HL-60/S4 (cell line): ENCODE data around the gene MUC15.
"Not testable (repeated sequence)": the region's sequence is repeated elsewhere in the genome, so short reads cannot be mapped to it uniquely, and the experiment has no call there.

Experiments
- in situ Hi-C: fragments of 300-500 bp; cut with MboI; formaldehyde crosslinking; loops from 2 replicates; pipeline ENCODE4 v1.14.3; 2022; ENCODE audit warnings: low sequenced_read_pairs

MUC15 gene

GRCh38 chr11:26571861-26572654 lies at the start of gene MUC15:
Gene MUC15, minus strand, starts transcription at chr11:26572263. Its CDS starts 5,169 bp downstream, at chr11:26567094.
- in situ Hi-C loops: no loop called here

- in situ Hi-C loops: no loop called here
Observed at GRCh38 chr11:26621132-26621531, 49.1 kb upstream of the MUC15 start.

DNA sequence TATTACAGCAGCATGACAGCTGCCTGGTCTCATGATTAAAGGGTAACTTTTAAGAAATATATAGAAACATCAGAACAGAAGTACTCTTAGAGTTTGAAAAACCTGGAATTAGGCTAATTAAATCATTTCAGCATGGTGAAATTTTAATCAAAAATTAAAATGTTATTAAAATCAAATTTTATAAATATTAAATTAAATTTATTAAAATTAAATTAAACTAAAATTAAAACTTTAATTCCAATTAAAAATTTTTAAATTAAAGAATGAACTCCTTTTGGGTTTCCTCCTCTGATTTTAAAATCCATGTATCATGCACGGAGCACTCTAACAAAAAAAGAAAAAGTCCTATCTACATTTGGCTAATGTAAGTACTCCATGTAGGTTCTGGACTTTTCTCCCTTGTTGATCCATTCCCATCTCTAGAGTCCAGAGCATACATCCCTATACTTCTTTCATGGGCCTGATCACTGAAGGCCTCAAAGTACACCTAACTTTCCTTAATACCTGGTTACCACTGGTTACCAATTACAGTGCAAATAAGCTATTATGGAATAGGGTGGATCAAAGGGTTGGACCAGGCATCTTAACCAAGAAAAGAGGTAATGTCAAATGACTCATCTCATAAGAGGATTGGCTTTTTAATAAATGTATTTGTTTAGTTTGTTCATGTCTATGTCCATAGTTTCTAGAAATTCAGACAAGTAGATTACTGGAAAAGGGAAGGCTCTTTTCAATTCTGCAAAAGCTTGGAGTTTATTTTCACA lies 48.4 kb upstream of the MUC15 start:
- in situ Hi-C loops: no loop called here

- in situ Hi-C loops: no loop called here
Observed at GRCh38 chr11:26618441-26618840, 46.4 kb upstream of the MUC15 start.

DNA sequence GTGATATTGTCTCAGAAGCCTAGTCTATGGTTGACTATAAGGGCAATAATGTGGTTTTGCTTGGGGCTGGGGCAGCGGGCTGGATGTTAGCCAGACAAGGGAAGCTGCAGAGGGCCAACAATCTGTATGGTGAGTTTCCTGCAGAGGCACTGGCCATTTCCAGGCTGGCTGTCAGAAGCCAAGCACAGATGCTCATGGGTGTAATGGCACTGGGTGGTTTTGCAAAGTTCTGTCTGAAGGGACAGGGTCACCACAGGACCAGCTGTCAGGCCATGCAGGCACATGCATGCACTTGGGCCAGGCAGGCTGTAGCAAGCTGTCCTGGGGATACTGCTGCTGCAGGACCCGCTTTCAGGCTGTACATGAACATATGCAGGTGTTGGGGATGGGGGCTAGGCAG lies 41.7 kb upstream of the MUC15 start:
- in situ Hi-C loops: no loop called here

- in situ Hi-C loops: no loop called here
Observed at GRCh38 chr11:26608507-26609146, 36.6 kb upstream of the MUC15 start.

GRCh38 chr11:26607725-26608506 lies 35.9 kb upstream of the MUC15 start:
- in situ Hi-C loops: no loop called here

GRCh38 chr11:26599876-26600434 lies 27.9 kb upstream of the MUC15 start:
- in situ Hi-C loops: no loop called here

GRCh38 chr11:26599425-26599824 lies 27.4 kb upstream of the MUC15 start:
- in situ Hi-C loops: no loop called here

DNA sequence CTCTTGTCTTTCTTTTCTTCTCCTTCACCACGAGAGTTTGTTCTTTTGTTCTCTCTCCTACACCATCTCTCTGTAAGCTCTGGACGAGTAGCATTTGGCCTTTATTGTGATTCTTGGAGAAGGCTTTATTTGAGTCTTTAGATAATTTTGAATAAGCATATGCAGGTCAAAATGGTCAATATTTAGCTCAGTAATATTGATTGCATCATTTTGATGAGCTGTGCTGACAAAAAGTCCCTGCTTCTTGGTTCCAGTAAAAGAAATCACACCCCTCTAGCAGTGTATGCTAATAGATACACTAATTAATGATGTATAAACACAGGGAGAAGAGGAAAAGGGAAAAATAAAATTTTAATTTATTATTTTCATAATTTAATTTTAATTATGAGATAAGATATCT lies 25.8 kb upstream of the MUC15 start:
- in situ Hi-C loops: no loop called here

DNA sequence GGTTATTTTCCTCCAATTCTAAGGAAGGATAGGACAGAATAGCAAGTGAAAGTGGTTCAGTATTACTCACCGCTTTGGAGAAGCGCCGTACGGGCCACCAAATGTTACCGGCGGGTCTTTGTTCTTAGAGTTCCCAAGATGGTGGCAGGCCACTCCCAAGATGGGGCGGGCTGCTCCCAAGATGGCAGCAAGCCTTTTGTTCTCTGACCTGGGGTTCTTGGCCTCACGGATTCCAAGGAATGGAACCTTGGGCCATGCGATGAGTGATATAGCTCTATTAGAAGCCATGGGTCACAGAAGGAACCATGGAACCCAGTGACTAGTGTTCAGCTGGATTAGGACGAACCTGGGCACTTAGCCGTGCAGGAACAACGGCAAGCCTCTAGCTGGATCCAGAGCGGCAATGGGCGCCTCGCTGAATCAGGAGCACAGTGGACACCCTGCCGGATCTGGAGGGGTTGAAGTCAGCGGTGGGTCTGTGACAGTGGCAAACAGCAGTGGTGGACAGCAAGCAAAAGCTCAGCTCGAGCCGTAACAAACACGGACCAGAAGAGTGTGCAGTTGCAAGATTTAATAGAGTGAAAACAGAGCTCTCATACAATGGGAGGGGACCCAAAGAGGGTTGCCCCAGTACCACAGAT lies 25.1 kb upstream of the MUC15 start:
- in situ Hi-C loops: not testable (repeated sequence)

DNA sequence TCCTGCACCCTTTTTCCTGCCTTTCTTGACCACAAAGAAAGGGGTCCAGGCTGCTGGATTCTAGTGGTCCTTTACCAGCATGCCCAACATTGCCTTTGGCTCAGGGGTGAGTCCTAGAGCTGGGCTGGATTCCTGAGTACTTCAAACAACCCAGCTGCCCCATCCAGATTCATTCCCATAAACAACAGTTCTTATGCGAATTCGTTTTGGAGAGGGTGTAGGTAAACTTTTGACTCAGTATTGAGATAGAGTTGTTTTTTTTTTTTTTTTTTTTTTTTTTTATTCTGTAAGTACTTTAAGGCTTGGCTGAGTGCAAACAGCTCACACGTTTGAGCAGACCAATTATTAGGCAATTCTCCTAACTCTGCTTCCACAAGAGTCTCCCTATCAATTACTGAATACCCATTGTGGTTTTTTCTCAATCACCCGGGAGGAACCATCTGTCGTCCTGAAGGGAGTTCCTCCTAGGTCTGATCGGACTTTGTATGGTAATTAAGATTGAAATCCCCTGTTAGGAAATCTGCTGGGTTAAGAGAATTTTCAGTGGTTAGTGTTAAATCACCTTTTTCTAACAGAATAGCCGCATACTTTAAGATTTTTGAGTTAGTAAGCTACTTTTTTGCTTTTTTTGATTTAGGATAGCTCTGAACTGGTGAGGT lies 23.3 kb upstream of the MUC15 start:
- in situ Hi-C loops: not testable (repeated sequence)

- in situ Hi-C loops: no loop called here
Observed at GRCh38 chr11:26593691-26594090, 21.6 kb upstream of the MUC15 start.

DNA sequence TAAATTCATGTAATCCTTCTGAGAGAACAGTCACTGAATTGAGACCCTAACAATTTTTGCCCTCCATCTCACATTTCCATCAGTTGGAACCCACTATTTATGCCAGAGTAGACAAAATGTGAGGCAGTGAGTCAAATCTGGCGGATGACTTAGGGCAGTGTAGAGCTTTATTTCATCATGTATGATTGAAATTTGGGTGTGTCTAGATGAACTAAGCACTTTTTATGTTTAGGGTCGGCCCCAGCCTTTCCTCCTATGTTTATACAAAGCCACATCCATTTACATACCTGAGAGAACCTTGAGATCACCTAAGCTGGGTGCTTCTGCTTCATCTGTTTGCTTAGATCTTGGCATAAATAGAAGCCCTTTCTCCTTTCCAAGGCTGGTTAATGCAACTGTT lies 15.0 kb upstream of the MUC15 start:
- in situ Hi-C loops: no loop called here

- in situ Hi-C loops: no loop called here
Observed at GRCh38 chr11:26584818-26585217, 12.8 kb upstream of the MUC15 start.

DNA sequence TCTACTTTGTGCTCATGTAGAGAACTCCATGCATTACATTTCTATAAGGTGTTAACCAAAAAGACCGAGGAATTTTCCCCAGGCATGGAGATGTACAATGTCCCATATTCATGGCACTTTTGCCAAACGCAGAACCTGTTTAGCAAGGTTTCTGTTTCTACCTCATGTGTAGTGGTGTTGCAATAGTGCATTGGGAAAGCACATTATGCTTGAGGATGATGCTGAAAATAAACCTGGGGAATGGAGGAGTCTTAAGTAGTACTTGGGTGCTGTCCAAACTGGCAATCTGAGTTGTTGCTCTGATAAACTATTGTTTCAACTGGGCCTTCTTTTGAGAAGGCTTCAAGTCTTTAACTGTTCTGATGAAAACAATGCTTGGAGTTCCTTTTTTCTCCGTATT lies 11.5 kb upstream of the MUC15 start:
- in situ Hi-C loops: no loop called here

DNA sequence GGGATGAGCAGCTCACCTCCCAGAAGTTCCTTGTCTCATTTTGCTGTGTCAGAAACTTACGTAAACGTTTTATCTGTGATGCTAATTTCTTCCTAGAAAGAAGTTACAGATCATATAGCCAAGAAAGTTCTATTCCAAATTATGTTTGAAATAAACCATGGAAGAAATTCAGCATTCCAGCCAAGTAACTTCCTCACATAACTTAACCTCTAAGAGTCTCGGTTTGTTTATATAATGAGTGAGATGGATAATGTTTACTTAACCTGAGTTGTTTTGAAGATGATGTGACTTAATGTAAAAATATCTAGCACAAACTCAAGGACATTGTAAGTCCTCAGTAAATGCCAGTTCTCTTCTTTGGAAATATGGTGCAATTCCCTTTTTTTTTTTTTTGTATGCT lies 8.9 kb upstream of the MUC15 start:
- in situ Hi-C loops: no loop called here

GRCh38 chr11:26579683-26580082 lies 7.6 kb upstream of the MUC15 start:
- in situ Hi-C loops: no loop called here

DNA sequence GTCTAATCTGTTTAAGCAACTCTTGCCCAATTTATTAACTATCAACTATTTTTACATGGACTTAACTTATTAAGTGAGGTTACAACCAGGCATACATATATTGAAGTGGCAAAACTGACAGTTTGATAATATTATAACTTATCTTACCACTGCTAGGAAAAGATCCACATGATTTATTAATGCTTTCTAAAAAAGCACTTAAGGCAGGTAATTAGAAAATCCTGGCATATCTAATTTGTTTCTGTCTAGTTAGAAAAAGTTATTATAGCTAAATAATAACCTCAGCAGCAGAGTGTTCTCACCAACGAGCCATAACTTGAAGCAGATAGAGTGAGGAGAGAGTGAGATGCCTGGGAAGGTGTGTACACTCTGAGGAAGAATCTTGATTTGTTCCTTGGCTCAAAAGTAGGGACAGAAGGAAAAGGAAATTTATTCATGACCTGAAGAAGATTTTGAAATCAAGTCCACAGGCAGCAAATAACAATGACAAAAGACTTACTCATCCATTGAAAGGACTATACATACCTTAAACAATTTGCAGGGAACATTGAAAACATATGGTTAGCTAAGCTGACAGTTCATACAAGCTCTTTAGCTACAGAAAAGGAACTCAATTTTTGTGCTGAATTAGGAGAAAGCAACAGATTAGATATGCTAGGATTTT lies 7.1 kb upstream of the MUC15 start:
- in situ Hi-C loops: no loop called here
